Karpas-422 (cell line): Measurements from ENCODE around the gene RICTOR. TPM values are rescaled to one million over a fixed set of nuclear protein-coding genes. Genes with fewer than 3 reads are reported as not detected.

Experiments used
- DNase-seq: peaks from one replicate; pipeline ENCODE4 v3.0.0-alpha.2; 2015
- H2AFZ ChIP-seq: fragments of 200-600 bp; sonication (generic); 2 replicates; pipeline ENCODE4 v1.6.1; 2014; ENCODE audit warnings: antibody characterized with exemption, low read length, mixed read lengths
- H3K27ac ChIP-seq: fragments of 200-600 bp; sonication (generic); 2 replicates; pipeline ENCODE4 v1.5.1; 2014; ENCODE audit warnings: mild to moderate bottlenecking, low read length, moderate library complexity
- H3K27me3 ChIP-seq: fragments of 200-600 bp; sonication (generic); 2 replicates; pipeline ENCODE4 v1.6.1; 2014; ENCODE audit warnings: low read length, mixed read lengths
- H3K36me3 ChIP-seq: fragments of 200-600 bp; sonication (generic); 2 replicates; pipeline ENCODE4 v1.6.1; 2014; ENCODE audit warnings: low read length, mixed read lengths; ENCODE audit not compliant: insufficient read depth
- H3K4me1 ChIP-seq: fragments of 200-600 bp; sonication (generic); 2 replicates; pipeline ENCODE4 v1.6.1; 2014; ENCODE audit warnings: mild to moderate bottlenecking, low read length, mixed read lengths
- H3K4me2 ChIP-seq: fragments of 200-600 bp; sonication (generic); 2 replicates; pipeline ENCODE4 v1.6.1; 2014; ENCODE audit warnings: low read length, low read depth, mild to moderate bottlenecking; ENCODE audit not compliant: poor library complexity, severe bottlenecking
- H3K4me3 ChIP-seq: fragments of 200-600 bp; sonication (generic); 2 replicates; pipeline ENCODE4 v1.5.1; 2014; ENCODE audit warnings: mild to moderate bottlenecking, antibody characterized with exemption, low read length, mixed read lengths
- H3K79me2 ChIP-seq: fragments of 200-600 bp; sonication (generic); 2 replicates; pipeline ENCODE4 v1.6.1; 2014; ENCODE audit warnings: mild to moderate bottlenecking, low read length, mixed read lengths
- H3K9ac ChIP-seq: fragments of 200-600 bp; sonication (generic); 2 replicates; pipeline ENCODE4 v1.6.0; 2014; ENCODE audit warnings: low read length
- H3K9me2 ChIP-seq: fragments of 200-600 bp; sonication (generic), shearing (Covaris generic); replicated peaks from 2 replicates; pipeline ENCODE4 v1.6.0; 2014; ENCODE audit warnings: mild to moderate bottlenecking, low read length, moderate library complexity; ENCODE audit not compliant: insufficient read depth
- H3K9me3 ChIP-seq: fragments of 300-700, 200-600 bp; sonication (generic); 2 replicates; pipeline ENCODE4 v1.6.1; 2014; ENCODE audit warnings: low read length, mixed read lengths
- H4K20me1 ChIP-seq: fragments of 200-600 bp; sonication (generic); 2 replicates; pipeline ENCODE4 v1.6.1; 2014; ENCODE audit warnings: mild to moderate bottlenecking, antibody characterized with exemption, low read length, low read depth; ENCODE audit not compliant: insufficient read depth
- total RNA-seq: library from RNA; depleted of rRNA; stranded (reverse); fragments of >200 nt; shearing (Covaris generic); gene quantifications from 2 replicates; pipeline ENCODE4 v1.2.3, GENCODE V29; 2014; ENCODE audit warnings: low replicate concordance

RICTOR gene
- total RNA-seq, 1 experiment from 2014 or later, result 42.7 TPM

GRCh38 chr5:39115644-39116343 lies 41.6 kb upstream of the RICTOR start:
- H3K9ac ChIP-seq, result no peak overlapping the region
- no peaks in the 10 kb centered on the region for H3K9me2 ChIP-seq
- H3K27me3 ChIP-seq, result no peaks in the 10 kb centered on the region
- DNase-seq, result no peak
- H4K20me1 ChIP-seq, result no peaks in the 10 kb centered on the region
- H3K36me3 ChIP-seq, result no peaks in the 10 kb centered on the region
- no peak overlapping the region for H3K27ac ChIP-seq
- no peaks in the 10 kb centered on the region for H3K4me1 ChIP-seq
- no peak overlapping the region for H3K4me3 ChIP-seq
- H3K4me2 ChIP-seq, result no peak overlapping the region
- no peaks in the 10 kb centered on the region for H3K79me2 ChIP-seq
- no peaks in the 10 kb centered on the region for H3K9me3 ChIP-seq
- H2AFZ ChIP-seq, result no peak overlapping the region

DNA sequence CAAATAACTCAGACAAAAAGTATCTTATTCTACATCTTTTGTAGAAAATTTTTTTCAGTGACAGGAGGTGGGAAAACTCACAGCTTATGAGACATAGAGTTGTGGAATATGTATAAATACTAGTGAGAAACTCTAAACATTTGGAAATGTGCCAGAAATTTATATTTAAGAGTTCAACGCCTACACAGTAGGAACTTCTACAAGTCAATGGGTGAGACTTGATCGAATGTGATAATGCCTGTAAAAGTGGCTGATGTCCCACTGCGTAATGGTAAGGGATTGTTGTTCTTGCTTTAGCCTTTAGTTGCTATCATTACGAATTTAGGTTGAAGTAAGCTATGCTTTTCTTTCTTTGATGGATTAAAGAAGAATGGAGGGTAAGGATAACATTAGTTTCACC lies 40.0 kb upstream of the RICTOR start:
- Histone ChIP-seq H3K27me3 (no peaks in the 10 kb centered on the region), H3K4me2 (no peak overlapping the region), H3K27ac (no peak overlapping the region), H2AFZ (no peak overlapping the region), H3K4me1 (no peaks in the 10 kb centered on the region), H3K9me2 (no peaks in the 10 kb centered on the region), H3K9me3 (no peaks in the 10 kb centered on the region), H4K20me1 (no peaks in the 10 kb centered on the region), H3K4me3 (no peak overlapping the region), H3K79me2 (no peaks in the 10 kb centered on the region), H3K36me3 (no peaks in the 10 kb centered on the region), H3K9ac (no peak overlapping the region)
- no peak for DNase-seq

GRCh38 chr5:39113354-39113953 lies 39.3 kb upstream of the RICTOR start:
- H3K4me1 ChIP-seq, result no peaks in the 10 kb centered on the region
- H3K9ac ChIP-seq, result no peak overlapping the region
- no peak overlapping the region for H3K4me2 ChIP-seq
- no peak overlapping the region for H2AFZ ChIP-seq
- no peak for DNase-seq
- H4K20me1 ChIP-seq, result no peaks in the 10 kb centered on the region
- no peak overlapping the region for H3K4me3 ChIP-seq
- H3K27me3 ChIP-seq, result no peaks in the 10 kb centered on the region
- no peaks in the 10 kb centered on the region for H3K79me2 ChIP-seq
- no peaks in the 10 kb centered on the region for H3K9me3 ChIP-seq
- no peaks in the 10 kb centered on the region for H3K36me3 ChIP-seq
- no peak overlapping the region for H3K27ac ChIP-seq
- no peaks in the 10 kb centered on the region for H3K9me2 ChIP-seq

DNA sequence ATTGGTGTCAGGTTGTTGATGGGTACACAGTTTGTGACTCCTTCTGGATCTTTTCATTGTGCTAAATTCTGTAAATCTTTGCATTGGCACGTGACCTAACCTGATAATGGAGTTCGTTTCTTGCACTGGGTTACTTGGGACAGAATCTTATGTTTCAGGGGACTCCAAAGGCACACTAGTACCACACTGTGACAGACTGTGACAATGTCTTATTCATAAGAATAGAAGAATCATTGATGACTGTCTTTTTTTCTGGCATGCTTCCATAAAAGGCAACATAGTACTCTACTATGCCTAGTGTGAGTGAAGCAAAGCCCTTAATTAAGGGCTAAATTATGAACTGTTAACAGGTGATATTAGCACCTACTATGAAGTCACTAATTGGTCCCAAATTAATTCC lies 35.4 kb upstream of the RICTOR start:
- H3K9ac ChIP-seq, result no peak overlapping the region
- no peaks in the 10 kb centered on the region for H3K79me2 ChIP-seq
- no peak for DNase-seq
- H3K4me3 ChIP-seq, result no peak overlapping the region
- no peaks in the 10 kb centered on the region for H3K9me3 ChIP-seq
- no peaks in the 10 kb centered on the region for H3K27me3 ChIP-seq
- no peak overlapping the region for H3K27ac ChIP-seq
- H3K4me1 ChIP-seq, result no peaks in the 10 kb centered on the region
- no peaks in the 10 kb centered on the region for H3K36me3 ChIP-seq
- H3K4me2 ChIP-seq, result no peak overlapping the region
- no peaks in the 10 kb centered on the region for H3K9me2 ChIP-seq
- no peak overlapping the region for H2AFZ ChIP-seq
- no peaks in the 10 kb centered on the region for H4K20me1 ChIP-seq

DNA sequence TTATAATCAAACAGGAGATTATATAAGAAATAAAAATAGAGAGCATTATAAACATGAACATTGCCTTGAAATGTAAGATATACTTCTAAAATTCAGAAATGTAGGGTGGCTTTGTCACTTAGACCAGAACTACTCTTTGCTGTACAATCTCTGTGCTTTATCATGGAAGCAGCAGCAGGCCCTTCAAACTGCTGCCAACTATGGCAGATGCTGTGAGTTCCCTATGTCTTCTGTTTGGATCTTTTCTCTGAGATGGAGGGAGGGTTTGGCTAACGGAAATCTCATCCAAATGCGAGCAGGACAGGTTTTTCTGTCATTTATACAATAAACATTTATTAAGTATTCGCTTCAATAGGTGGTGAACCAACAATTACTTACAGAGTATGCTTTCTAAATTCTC lies 34.8 kb upstream of the RICTOR start:
- DNase-seq, result no peak
- Histone ChIP-seq H3K9me3 (no peaks in the 10 kb centered on the region), H3K27me3 (no peaks in the 10 kb centered on the region), H3K4me1 (no peaks in the 10 kb centered on the region), H3K4me3 (no peak overlapping the region), H3K4me2 (no peak overlapping the region), H3K36me3 (no peaks in the 10 kb centered on the region), H4K20me1 (no peaks in the 10 kb centered on the region), H3K9me2 (no peaks in the 10 kb centered on the region), H2AFZ (no peak overlapping the region), H3K27ac (no peak overlapping the region), H3K79me2 (no peaks in the 10 kb centered on the region), H3K9ac (no peak overlapping the region)

- Histone ChIP-seq H3K9me3 (no peaks in the 10 kb centered on the region), H2AFZ (no peak overlapping the region), H4K20me1 (no peaks in the 10 kb centered on the region), H3K27me3 (no peaks in the 10 kb centered on the region), H3K36me3 (no peaks in the 10 kb centered on the region), H3K9me2 (no peaks in the 10 kb centered on the region), H3K4me1 (no peaks in the 10 kb centered on the region), H3K4me3 (no peak overlapping the region), H3K27ac (no peak overlapping the region), H3K4me2 (no peak overlapping the region), H3K79me2 (no peaks in the 10 kb centered on the region), H3K9ac (no peak overlapping the region)
- no peak for DNase-seq
Measured at GRCh38 chr5:39107350-39107749, 33.2 kb upstream of the RICTOR start.

GRCh38 chr5:39106322-39106721 lies 32.1 kb upstream of the RICTOR start:
- Histone ChIP-seq H3K27ac (no peak overlapping the region), H3K9ac (no peak overlapping the region), H3K4me1 (no peaks in the 10 kb centered on the region), H3K36me3 (no peaks in the 10 kb centered on the region), H3K4me3 (no peak overlapping the region), H3K79me2 (no peaks in the 10 kb centered on the region), H3K27me3 (no peaks in the 10 kb centered on the region), H3K4me2 (no peak overlapping the region), H2AFZ (no peak overlapping the region), H4K20me1 (no peaks in the 10 kb centered on the region), H3K9me2 (no peaks in the 10 kb centered on the region), H3K9me3 (no peaks in the 10 kb centered on the region)
- peak; percentile 43 for DNase-seq

- H2AFZ ChIP-seq, result no peak overlapping the region
- no peaks in the 10 kb centered on the region for H3K36me3 ChIP-seq
- no peaks in the 10 kb centered on the region for H4K20me1 ChIP-seq
- H3K9me3 ChIP-seq, result no peaks in the 10 kb centered on the region
- DNase-seq, result no peak
- H3K9ac ChIP-seq, result no peak overlapping the region
- H3K4me2 ChIP-seq, result no peak overlapping the region
- H3K9me2 ChIP-seq, result no peaks in the 10 kb centered on the region
- H3K27ac ChIP-seq, result no peak overlapping the region
- no peak overlapping the region for H3K4me3 ChIP-seq
- H3K4me1 ChIP-seq, result no peaks in the 10 kb centered on the region
- H3K79me2 ChIP-seq, result no peaks in the 10 kb centered on the region
- no peaks in the 10 kb centered on the region for H3K27me3 ChIP-seq
Measured at GRCh38 chr5:39104221-39104620, 30.0 kb upstream of the RICTOR start.
